ENCODE measurements around the gene CYP3A4.
"Not testable (repeated sequence)": the region's sequence is repeated elsewhere in the genome, so short reads cannot be mapped to it uniquely, and the experiment has no call there.

CYP3A4 gene

DNA sequence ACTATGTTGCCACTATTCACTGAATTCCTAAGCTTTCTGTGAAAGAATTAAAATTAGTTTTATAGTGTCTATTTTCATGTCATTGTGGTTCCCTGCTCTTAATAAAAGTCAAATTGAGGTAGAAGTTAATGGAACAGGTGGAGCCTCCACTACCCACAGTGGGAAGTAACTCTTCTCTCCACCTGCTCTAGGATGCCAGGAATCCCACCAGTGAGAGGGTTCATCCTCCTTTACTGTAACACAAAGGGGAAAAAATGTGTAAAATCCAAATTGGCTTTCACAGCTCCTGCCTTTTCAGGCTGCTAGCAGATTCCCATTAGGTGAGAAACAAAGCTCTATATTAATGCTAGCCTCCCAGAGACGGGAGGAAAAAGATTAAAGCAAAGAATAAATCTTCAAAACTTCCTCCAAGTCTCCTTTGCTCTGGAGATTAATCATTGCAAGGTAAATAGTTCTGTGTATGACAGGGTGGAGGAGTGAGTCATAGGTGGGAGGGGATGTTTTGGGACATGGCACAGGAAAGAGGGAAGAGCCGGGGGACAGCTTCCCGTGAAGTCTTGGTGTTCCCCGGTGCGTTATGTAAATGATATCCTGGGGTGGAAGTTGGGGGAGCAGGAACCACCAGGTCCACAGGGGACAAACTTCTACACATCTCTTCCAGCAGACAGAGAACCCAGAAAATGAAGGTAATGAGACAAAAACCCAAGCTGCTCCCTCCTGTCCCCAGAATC, 32.5 kb downstream of the CYP3A4 start:
- not testable (repeated sequence) for DNase-seq

DNA sequence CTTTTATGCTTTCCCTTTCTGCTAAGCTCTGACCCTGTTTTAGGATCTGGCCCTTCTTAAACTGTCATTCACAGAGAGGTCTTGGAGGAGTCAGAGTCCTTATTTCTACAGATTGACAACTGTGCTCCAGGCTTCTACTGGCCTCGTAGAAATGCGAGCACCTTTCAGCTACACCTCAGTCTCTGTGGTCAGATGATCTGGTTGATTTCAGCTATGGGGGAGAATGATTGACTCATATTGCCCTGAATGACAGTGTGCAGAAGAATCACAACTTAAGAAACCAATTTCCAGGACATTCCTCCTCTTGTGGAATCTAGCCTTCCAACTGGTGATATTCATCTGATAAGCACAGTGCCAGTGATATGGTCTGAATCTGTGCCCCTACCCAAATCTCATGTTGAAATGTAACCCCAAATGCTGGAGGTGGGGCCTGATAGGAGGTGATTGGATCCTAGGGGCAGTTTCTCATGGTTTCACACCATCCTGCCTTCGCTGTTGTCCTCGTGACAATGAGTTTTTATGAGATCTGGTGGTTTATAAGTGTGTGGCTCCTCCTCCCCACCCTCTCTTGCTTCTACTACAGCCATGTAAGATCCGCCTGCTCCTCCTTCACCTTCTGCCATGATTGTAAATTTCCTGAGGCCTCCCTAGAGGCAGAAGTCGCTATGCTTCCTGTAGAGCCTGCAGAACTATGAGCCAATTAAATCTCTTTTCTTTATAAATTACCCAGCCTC, 35.0 kb downstream of the CYP3A4 start:
- no peak for DNase-seq

DNA sequence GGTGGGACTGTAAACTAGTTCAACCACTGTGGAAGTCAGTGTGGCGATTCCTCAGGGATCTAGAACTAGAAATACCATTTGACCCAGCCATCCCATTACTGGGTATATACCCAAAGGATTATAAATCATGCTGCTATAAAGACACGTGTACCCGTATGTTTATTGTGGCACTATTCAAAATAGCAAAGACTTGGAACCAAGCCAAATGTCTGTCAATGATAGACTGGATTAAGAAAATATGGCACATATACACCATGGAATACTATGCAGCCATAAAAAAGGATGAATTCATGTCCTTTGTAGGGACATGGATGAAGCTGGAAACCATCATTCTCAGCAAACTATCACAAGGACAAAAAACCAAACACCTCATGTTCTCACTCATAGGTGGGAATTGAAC, 37.1 kb downstream of the CYP3A4 start:
- not testable (repeated sequence) for DNase-seq

DNA sequence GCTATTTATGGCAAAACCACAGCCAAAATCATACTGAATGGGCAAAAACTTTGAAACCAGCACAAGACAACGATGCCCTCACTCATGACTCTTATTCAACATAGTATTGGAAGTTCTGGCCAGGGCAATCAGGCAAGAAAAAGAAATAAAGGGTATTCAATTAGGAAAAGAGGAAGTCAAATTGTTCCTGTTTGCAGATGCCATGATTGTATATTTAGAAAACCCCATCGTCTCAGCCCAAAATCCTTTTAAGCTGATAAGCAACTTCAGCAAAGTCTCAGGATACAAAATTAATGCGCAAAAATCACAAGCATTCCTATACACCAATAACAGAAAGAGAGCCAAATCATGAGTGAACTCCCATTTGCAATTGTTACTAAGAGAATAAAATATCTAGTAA, 38.6 kb downstream of the CYP3A4 start:
- DNase-seq: not testable (repeated sequence)

DNA sequence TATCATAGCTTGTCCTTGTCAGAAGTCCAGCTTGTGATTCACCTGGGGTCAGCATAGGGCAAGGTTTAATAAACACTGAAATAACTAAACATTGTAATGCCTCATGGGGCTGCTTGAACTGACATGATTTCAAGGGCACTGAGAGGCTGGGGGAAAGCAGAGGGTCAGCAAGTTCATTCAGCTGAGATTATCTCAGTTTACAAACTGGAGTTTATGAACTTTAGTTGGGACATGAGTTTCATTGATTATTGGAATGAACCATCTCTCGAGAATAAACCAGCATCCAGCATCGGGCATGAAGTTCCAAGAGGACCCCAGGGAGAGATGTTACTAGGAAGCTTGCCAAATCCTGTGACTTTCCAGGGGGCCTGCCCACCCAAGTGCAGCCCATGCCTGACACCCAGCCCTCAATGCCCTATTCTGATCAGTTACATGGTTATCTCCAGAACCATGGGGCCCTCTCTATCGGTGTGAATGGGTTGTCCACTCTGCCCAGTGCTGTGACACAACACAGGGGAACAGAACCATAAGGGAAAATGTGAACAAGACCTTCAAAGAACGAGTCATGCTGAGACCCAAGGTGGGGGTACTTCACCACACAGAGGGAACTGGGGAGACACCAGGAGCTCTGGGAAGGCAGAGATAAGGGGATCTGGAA, 41.1 kb downstream of the CYP3A4 start:
- DNase-seq: no peak

DNA sequence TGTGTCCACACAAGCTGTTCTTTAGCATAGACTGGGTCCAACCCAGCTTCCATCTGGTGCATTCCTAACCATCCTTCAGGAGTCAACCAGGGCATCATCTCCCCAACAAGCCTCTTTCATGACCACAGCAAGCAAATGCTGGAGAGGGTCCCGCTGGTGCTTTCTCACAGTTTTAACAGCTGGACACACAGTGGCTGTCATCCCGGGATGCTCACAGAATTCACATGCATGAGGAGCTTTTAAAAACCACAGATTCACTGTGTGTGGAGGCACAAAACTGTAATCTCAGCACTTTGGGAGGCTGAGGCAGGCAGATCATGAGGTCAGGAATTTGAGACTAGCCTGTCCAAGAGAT, 42.6 kb downstream of the CYP3A4 start:
- DNase-seq: no peak

DNA sequence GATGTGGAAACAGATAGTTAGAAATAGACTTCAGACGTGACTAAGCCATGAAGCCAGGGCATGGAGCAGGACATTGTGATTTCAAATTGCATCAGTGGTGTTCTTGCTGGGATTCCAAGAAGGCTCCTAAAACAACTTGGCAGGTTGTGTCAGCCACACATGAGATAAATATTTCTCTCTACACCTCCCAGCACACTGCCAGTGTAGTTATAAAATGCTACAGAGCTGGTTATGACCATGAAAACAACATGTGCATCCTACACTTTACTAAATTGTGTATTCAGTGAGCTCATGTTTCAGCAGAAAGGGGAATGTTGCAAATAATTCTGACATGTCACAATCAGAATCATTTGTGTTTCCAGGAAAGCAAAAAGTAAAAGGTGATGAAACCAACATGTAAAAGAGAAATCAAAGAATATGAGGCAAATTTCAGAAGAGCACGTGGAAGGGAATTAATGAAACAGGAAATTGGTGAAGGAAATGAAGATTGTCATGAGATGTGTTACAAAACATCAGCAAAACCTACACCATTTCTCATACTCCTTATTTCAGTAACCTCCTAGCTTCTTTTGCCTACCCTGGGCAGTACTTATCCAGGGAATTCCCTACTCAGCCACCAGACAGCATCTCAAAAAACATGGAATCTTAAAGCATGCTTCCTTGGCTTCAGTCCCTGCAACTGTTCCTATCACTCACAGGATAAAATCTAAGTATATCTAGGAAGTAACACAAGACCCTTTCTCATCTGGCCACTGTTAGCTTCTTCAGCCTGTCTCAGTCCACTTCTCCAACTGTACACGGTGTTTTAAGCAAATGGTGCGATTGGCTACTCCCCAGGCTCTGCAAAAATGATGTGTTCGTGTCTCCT, 43.2 kb downstream of the CYP3A4 start:
- no peak for DNase-seq

DNA sequence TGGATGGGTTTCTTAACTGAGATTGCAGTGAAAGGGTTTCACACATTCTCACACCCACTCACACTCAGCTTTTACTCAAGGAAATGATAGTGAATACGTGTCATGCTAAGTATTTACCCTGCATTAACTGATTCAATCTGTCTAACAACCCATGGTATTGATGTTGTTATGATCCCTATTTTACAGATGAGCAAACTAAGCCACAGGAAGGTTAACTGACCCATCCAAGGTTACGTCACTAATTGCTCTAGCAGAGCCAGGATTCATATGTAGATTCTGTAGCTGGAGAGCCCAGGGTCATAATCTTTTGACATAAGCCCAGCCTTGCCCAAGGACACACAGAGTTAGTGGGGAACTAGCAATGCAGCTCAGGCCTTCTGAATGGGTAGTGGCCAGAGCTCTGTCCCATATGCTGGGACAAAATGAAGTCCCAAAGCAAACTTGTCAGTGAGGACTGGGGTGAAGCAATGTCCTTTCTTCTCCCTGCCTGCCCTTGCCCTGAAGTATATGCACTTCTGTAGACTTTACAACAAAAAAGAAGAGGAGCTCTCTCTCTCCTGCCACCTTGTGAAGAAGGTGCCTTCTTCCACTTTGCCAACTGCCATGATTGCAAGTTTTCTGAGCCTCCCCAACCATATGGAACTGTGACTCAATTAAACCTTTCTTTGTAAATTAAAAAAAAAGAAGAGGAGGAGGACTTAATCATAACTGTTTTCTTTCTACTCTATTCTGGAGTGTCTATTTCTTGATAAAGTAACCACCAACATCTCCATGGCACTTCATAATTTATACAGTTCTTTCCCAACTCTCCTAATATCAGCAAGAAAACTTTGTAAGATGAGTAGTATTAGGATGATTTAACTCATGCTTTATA, 44.0 kb downstream of the CYP3A4 start:
- no peak for DNase-seq

DNA sequence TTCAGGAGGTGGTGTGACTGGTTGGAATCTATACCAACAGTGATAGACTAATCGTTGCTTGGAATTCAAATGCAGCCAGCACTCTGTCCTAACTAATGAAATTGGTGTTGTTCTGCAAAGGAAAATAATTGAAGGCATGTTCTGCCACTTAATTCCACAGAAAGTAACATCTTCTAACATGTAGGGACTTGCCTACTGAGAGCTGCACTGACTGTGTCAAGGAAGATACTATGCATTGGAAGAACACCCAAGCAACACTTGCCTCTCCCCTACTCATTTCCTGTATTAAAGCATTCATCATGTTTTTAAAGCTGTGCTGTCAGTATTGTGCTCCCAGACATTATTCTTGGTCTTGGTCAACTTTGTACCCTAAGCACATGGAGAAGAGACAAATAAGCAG, 46.3 kb downstream of the CYP3A4 start:
- no peak for DNase-seq

DNA sequence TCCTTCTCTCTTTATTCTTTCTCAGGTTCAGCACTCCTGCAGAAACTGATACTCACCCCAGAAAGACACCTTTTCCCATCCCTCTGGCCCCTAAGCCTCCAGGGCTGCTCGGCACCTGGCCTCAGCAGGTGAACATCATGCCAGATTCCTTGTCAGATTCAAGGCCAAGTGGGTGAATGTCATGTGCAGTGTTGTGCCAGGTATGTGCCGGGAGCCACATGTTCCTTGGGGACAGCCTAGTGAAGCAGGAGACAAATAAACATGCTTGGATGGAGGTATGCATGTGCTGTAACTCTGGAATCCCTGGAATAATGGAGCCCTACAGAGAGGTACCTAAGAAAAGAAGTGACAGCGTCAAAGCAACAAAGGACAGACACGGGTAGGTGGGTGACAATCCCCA, 47.3 kb downstream of the CYP3A4 start:
- DNase-seq: not testable (repeated sequence)

DNA sequence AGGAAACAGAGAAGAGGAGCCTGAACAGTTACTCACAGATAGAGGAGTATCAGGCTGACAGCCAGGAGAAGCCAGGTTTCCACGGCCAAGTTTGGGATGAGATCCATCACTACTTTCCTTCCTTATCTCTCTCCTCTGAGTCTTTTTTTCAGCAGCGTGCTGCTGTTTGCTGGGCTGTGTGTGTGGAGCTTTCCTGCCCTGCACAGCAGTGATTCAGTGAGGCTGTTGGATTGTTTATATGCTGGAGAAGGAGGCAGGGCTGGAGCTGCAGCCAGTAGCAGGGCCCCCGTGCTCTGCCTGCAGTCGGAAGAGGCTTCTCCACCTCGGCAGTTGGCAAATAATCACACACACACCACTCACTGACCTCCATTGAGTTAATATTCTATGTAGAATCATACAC, 49.0 kb downstream of the CYP3A4 start, which contains the start of gene CYP3A7:
TSS of gene CYP3A7 (minus strand) at position 210 of the 400 bp plus-strand sequence. CDS start at position 107, 103 bp downstream.
- no peak for DNase-seq

DNA sequence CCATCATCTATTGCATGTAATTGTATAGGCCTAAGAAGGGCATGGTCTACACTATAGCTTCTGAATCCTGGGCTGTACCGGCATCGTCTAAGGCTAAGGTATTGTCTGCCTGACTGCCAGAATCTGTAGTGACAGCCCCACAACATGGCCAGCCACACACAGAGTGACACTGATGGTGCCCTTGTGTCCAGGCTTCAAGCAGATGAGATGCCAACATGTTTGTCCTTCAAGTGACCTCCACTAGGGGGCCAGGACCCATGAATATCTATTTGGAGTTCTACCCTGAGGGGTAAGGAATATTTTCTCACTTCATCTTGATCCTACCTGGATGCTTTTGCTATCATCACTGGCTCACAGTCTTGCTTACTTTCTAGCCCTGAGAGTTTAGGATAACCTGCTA, 50.5 kb downstream of the CYP3A4 start:
- no peak for DNase-seq

DNA sequence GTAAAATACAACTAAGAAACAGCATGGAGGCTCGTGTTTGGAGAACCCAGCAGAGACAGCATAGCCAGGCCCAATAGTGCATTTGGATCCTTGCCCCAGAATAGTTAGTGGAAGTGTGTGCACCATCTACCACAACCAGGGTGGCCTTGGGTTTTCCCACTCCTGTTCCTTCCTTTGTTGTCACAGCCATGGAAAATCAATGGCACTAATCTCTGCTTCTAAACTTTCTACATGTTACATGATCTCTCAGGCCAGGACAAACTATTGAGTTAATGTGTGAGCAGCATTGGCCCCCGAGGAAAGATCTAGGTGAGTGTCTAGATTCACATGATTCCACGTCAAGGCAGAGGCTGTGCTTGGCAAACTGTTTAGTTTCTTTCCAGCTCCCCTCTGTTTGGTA, 51.0 kb downstream of the CYP3A4 start:
- no peak for DNase-seq

DNA sequence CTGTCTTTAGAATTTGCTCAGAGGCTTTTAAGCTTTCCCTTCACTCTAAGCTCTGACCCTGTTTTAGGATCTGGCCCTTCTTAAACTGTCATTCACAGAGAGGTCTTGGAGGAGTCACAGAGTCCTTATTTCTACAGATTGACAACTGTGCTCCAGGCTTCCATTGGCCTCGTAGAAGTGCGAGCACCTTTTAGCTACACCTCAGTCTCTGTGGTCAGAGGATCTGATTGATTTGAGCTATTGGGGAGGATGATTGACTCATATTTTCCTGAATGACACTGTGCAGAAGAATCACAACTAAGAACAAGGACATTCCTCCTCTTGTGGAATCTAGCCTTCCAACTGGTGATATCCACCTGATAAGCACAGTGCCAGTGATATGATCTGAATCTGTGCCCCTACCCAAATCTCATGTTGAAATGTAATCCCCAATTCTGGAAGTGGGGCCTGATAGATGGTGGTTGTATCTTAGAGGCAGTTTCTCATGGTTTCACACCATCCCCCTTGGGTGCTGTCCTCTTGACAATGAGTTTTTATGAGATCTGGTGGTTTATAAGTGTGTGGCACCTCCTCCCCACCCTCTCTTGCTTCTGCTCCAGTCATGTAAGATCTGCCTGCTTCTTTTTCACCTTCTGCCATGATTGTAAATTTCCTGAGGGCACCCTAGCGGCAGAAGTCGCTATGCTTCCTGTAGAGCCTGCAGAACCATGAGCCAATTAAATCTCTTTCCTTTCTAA, 52.2 kb downstream of the CYP3A4 start:
- no peak for DNase-seq

DNA sequence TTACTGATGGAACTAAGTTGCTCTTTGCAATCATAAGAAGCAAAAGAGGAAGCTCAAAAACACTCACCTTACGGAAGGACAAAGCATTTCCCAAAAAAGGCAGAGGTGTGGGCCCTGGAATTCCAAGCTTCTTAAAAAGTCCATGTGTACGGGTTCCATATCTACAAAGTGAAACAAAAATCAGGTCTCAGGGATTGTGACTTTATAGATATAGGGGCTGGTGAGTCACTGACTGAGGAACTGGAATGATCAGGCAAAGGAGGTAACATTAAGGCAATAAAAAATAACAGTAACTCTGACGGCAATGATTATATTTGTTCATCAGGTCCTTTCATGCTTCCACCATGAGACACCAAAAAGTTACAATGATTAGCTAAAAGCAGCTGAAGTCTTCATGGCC, 53.0 kb downstream of the CYP3A4 start:
- no peak for DNase-seq

DNA sequence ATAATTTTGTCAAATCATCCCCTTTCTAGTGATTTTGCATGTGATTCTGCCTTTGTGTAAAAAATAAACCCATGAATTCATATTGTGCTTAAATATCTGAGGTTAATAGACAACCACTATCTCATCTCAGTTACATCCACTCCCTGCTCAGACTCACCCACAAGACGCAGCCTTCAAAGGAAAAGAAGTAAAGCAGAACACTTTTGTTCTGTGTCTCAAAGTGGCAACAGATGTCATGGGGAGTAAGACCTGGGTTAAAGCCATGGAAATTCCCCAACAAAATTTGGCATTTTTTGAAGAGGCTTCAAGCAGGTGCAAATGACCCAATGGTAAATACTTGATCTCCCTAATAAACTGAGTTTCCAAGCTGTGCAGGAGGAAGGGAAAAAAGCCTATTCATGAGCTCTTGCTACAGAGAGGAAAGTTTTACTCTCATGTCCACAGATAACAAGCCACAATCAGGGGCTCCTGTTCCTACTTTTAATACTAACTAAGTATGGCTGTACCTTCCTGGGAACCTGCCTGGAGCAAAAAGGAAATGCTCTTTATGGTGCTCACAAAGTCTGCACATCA, 53.7 kb downstream of the CYP3A4 start:
- DNase-seq: no peak

DNA sequence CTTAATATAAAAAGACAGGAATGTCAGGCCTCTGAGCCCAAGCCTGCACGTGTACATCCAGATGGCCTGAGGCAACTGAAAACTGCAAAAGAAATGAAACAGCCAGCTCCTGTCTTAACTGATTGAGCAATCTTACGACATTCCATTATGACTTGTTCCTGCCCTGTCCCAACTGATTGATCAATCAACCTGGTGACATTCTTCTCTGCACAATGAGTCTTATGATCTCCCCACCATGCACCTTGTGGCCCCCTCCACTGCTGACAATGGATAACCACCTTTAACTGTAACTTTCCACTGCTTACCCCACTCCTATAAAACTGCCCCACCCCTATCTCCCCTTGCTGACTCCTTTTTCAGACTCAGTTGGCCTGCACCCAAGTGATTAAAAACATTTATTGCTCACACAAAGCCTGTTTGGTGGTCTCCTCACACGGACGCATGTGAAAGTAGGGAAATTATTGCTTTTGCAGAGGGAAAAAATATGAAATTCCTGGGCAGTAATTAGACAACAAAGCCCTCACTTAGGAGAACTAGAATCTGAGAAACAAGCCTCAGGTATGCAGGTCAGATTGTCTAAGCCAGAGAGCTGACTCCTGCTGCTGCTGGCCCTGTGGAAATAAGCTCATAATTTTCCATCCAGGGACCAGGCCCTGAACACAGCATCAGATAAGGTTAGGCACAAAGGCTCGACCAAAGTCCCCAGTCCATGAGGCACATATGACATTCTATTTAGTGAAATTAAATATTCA, 54.3 kb downstream of the CYP3A4 start:
- no peak for DNase-seq

DNA sequence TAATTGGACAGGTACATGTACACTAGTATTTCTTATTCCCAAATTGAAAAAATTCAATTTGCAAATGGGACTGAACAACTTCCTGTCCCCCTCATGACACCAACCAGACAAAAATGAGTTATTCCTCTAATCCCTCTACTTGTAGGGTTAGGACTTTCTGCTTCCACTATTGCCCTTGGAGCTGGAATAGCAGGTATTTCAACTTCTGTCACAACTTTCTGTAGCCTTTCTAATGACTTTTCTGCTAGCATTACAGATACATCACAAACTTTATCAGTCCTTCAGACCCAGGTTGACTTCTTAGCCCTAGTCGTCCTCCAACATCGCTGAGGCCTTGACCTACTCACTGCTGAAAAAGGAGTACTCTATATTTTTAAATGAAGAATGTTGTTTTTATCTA, 55.4 kb downstream of the CYP3A4 start:
- no peak for DNase-seq

DNA sequence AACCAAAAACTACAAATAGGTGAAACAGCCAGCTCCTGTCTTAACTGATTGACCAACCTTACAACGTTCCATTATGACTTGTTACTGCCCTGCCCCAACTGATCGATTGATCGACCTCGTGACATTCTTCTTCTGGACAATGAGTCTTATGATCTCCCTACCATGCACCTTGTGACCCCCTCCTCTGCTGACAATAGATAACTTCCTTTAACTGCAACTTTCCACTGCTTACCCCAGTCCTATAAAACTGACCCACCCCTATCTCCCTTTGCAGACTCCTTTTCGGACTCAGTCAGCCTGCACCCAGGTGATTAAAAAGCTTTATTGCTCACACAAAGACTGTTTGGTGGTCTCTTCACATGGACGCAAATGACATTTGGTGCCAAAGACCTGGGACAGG, 60.8 kb downstream of the CYP3A4 start:
- DNase-seq: not testable (repeated sequence)

Measured in central memory CD4-positive, alpha-beta T cell (primary cell).